Neuronal stem cell (in vitro differentiated cells): ENCODE results near the gene MREG. TPM values are rescaled to one million over a fixed set of nuclear protein-coding genes. Genes with fewer than 3 reads are reported as not detected.
A peak's percentile ranks its signal among the peaks of the same experiment; 100 is the strongest.

Experiments
- DNase-seq: peaks from one replicate; pipeline ENCODE4 v3.0.0-alpha.2; 2013; ENCODE audit warnings: low spot score
- H2AFZ ChIP-seq: one replicate; pipeline ENCODE4 v1.6.1; 2013; ENCODE audit warnings: mild to moderate bottlenecking, low read length, inconsistent platforms
- H2AK5ac ChIP-seq: 2 replicates; pipeline ENCODE4 v1.6.1; 2013; ENCODE audit warnings: low read depth, mild to moderate bottlenecking, inconsistent platforms, low read length, moderate library complexity, mixed read lengths
- H2BK120ac ChIP-seq: 2 replicates; pipeline ENCODE4 v1.6.1; 2013; ENCODE audit warnings: low read depth, mild to moderate bottlenecking, inconsistent platforms, low read length, moderate library complexity, mixed read lengths
- H2BK12ac ChIP-seq: one replicate; pipeline ENCODE4 v1.6.1; 2013; ENCODE audit warnings: low read length, inconsistent platforms
- H2BK15ac ChIP-seq: 2 replicates; pipeline ENCODE4 v1.6.1; 2013; ENCODE audit warnings: mild to moderate bottlenecking, low read length, inconsistent platforms, mixed read lengths
- H2BK5ac ChIP-seq: one replicate; pipeline ENCODE4 v1.6.1; 2013; ENCODE audit warnings: inconsistent platforms, mild to moderate bottlenecking, low read length, moderate library complexity
- H3K14ac ChIP-seq: one replicate; pipeline ENCODE4 v1.6.1; 2013; ENCODE audit warnings: low read length, inconsistent platforms
- H3K18ac ChIP-seq: 2 replicates; pipeline ENCODE4 v1.6.1; 2013; ENCODE audit warnings: low read length, inconsistent platforms
- H3K23ac ChIP-seq: 2 replicates; pipeline ENCODE4 v1.6.1; 2013; ENCODE audit warnings: low read depth, mild to moderate bottlenecking, mixed read lengths, low read length, inconsistent platforms; ENCODE audit not compliant: poor library complexity
- H3K27ac ChIP-seq: replicated peaks from 3 replicates; pipeline ENCODE4 v1.5.1; 2013; ENCODE audit warnings: low read length, inconsistent platforms
- H3K27me3 ChIP-seq, 3 experiments: 2 replicates each; pipeline ENCODE4 v1.6.1; 2013; ENCODE audit warnings: low read length in 3 of 3, mild to moderate bottlenecking in 2 of 3, inconsistent platforms in 1 of 3, low read depth in 1 of 3, mixed read lengths in 1 of 3, moderate library complexity in 1 of 3; ENCODE audit not compliant: control insufficient read depth in 3 of 3, insufficient read depth in 3 of 3
- H3K36me3 ChIP-seq, 2 donors: replicated peaks in 1 of 2; 2 replicates each; pipeline ENCODE4 v1.6.1; 2013; ENCODE audit warnings: low read length in 2 of 2; ENCODE audit not compliant: control insufficient read depth in 2 of 2, insufficient read depth in 2 of 2
- H3K4ac ChIP-seq: 2 replicates; pipeline ENCODE4 v1.6.1; 2013; ENCODE audit warnings: inconsistent platforms, mild to moderate bottlenecking, low read length, moderate library complexity
- H3K4me1 ChIP-seq, 2 donors: 1 replicate in 1 of 2; 2 replicates in 1 of 2; pipeline ENCODE4 v1.6.1; 2013; ENCODE audit warnings: low read length in 2 of 2, low read depth in 1 of 2; ENCODE audit not compliant: control insufficient read depth in 2 of 2, insufficient read depth in 1 of 2
- H3K4me2 ChIP-seq: one replicate; pipeline ENCODE4 v1.6.1; 2013; ENCODE audit warnings: mild to moderate bottlenecking, low read length, inconsistent platforms; ENCODE audit not compliant: insufficient read depth, poor library complexity, severe bottlenecking
- H3K4me3 ChIP-seq, 2 donors: 2 replicates each; pipeline ENCODE4 v1.5.1; 2013; ENCODE audit warnings: low read length in 2 of 2, mild to moderate bottlenecking in 2 of 2, inconsistent platforms in 1 of 2, moderate library complexity in 1 of 2
- H3K79me1 ChIP-seq: one replicate; pipeline ENCODE4 v1.6.1; 2013; ENCODE audit warnings: low read depth, mild to moderate bottlenecking, inconsistent platforms, low read length, moderate library complexity
- H3K9ac ChIP-seq: one replicate; pipeline ENCODE4 v1.6.1; 2013; ENCODE audit warnings: mild to moderate bottlenecking, low read depth, low read length, inconsistent platforms; ENCODE audit not compliant: poor library complexity
- H3K9me3 ChIP-seq, 2 donors: replicated peaks in 1 of 2; 2 replicates each; pipeline versions ENCODE3 to v1.6.1; 2013; ENCODE audit warnings: low read length in 2 of 2, mild to moderate bottlenecking in 2 of 2, inconsistent platforms in 1 of 2, low read depth in 1 of 2, mixed read lengths in 1 of 2, moderate library complexity in 1 of 2; ENCODE audit not compliant: control insufficient read depth in 2 of 2, insufficient read depth in 1 of 2
- H4K8ac ChIP-seq: one replicate; pipeline ENCODE4 v1.6.1; 2013; ENCODE audit warnings: low read depth, mild to moderate bottlenecking, inconsistent platforms, low read length, moderate library complexity
- H4K91ac ChIP-seq: one replicate; pipeline ENCODE4 v1.6.1; 2013; ENCODE audit warnings: low read length, low read depth, mild to moderate bottlenecking, inconsistent platforms; ENCODE audit not compliant: poor library complexity
- WGBS, 2 donors: extraction: QIAGEN DNeasy Blood & Tissue Kit; methylation state at CpG; one replicate each; pipeline ENCODE4 v1.1.7; 2013; ENCODE audit warnings: missing lambda C conversion rate in 2 of 2, mixed read lengths in 1 of 2; ENCODE audit not compliant: insufficient read length in 2 of 2, insufficient replicate concordance in 1 of 2; ENCODE audit errors: extremely low coverage in 2 of 2; 5-methylcytosine and 5-hydroxymethylcytosine counted together
- polyA plus RNA-seq, 2 experiments: library from polyadenylated mRNA; stranded (reverse); fragments of 200-250 nt; gene quantifications; one replicate each; pipeline ENCODE4 v1.2.3, GENCODE V29; 2013

The MREG gene
- 5.0 TPM for polyA plus RNA-seq (2013, experiment 1 of 2)
- polyA plus RNA-seq (2013, experiment 2 of 2) = 5.1 TPM

GRCh38 chr2:216013080-216013909 is at the start of gene MREG:
Gene MREG, minus strand, starts transcription at chr2:216013551. Its CDS starts 224 bp downstream, at chr2:216013327.
- Histone ChIP-seq H4K91ac (no peak within 1 kb of the TSS), H3K4me1 (peaks cover 2 to 14% of the 10 kb centered on the region in 2 donors), H3K9ac (peak within 1 kb of the TSS; percentile 85), H2AK5ac (no peak within 1 kb of the TSS), H3K4ac (no peak within 1 kb of the TSS), H2BK12ac (no peak within 1 kb of the TSS), H3K4me2 (peak within 1 kb of the TSS; percentile 60), H2BK5ac (no peak within 1 kb of the TSS), H3K23ac (no peak within 1 kb of the TSS), H3K36me3 (no peaks in the 10 kb centered on the region), H3K18ac (peak within 1 kb of the TSS; percentile 83), H3K79me1 (no peaks in the 10 kb centered on the region), H2AFZ (peak within 1 kb of the TSS; percentile 99), H2BK15ac (no peak within 1 kb of the TSS), H3K14ac (peak within 1 kb of the TSS; percentile 76), H3K9me3 (no peaks in the 10 kb centered on the region), H3K27ac (no peak within 1 kb of the TSS), H4K8ac (no peak within 1 kb of the TSS), H3K27me3 (no peaks in the 10 kb centered on the region), H3K4me3 (peak within 1 kb of the TSS; percentile 69 to 84), H2BK120ac (no peak within 1 kb of the TSS)
- WGBS, 2 donors = no CpG with 5 or more reads among the region's 70 CpGs
- DNase-seq = peak; percentile 75

GRCh38 chr2:216059233-216059834 is 46.0 kb upstream of the MREG start:
- H3K36me3 ChIP-seq = peaks cover 6 to 27% of the 10 kb centered on the region in 2 donors
- peaks cover 0 to 7% of the 10 kb centered on the region in 2 donors for H3K9me3 ChIP-seq
- H3K27me3 ChIP-seq = no peaks in the 10 kb centered on the region
- H3K23ac ChIP-seq = no peak overlapping the region
- H2BK5ac ChIP-seq = no peak overlapping the region
- no peak overlapping the region for H2AK5ac ChIP-seq
- H2BK12ac ChIP-seq = no peak overlapping the region
- H2BK120ac ChIP-seq = no peak overlapping the region
- H3K18ac ChIP-seq = no peak overlapping the region
- H4K8ac ChIP-seq = no peak overlapping the region
- no peak overlapping the region for H3K4me3 ChIP-seq
- DNase-seq = no peak
- H3K4me1 ChIP-seq = no peaks in the 10 kb centered on the region
- no peak overlapping the region for H3K4ac ChIP-seq
- WGBS, 2 donors = no CpG with 5 or more reads among the region's 5 CpGs
- H3K14ac ChIP-seq = no peak overlapping the region
- no peaks in the 10 kb centered on the region for H3K79me1 ChIP-seq
- H3K4me2 ChIP-seq = no peak overlapping the region
- H2AFZ ChIP-seq = no peak overlapping the region
- H4K91ac ChIP-seq = no peak overlapping the region
- no peak overlapping the region for H2BK15ac ChIP-seq
- H3K27ac ChIP-seq = no peak overlapping the region
- H3K9ac ChIP-seq = no peak overlapping the region

GRCh38 chr2:216057688-216058193 is 44.4 kb upstream of the MREG start:
- Histone ChIP-seq H4K91ac (no peak overlapping the region), H3K4me2 (no peak overlapping the region), H3K27me3 (no peaks in the 10 kb centered on the region), H2BK5ac (no peak overlapping the region), H3K4me1 (no peaks in the 10 kb centered on the region), H2BK120ac (no peak overlapping the region), H3K4ac (no peak overlapping the region), H3K27ac (no peak overlapping the region), H3K9me3 (peaks cover 0 to 7% of the 10 kb centered on the region in 2 donors), H2BK12ac (no peak overlapping the region), H4K8ac (no peak overlapping the region), H2AFZ (no peak overlapping the region), H3K9ac (no peak overlapping the region), H3K18ac (no peak overlapping the region), H3K23ac (no peak overlapping the region), H3K79me1 (no peaks in the 10 kb centered on the region), H2BK15ac (no peak overlapping the region), H3K4me3 (no peak overlapping the region), H3K14ac (no peak overlapping the region), H3K36me3 (peaks cover 3 to 22% of the 10 kb centered on the region in 2 donors), H2AK5ac (no peak overlapping the region)
- no CpG with 5 or more reads among the region's 7 CpGs for WGBS, 2 donors
- no peak for DNase-seq

GRCh38 chr2:216056739-216057138 is 43.4 kb upstream of the MREG start:
- no peaks in the 10 kb centered on the region for H3K79me1 ChIP-seq
- H4K8ac ChIP-seq = no peak overlapping the region
- WGBS, 2 donors = no CpG with 5 or more reads among the region's 3 CpGs
- no peaks in the 10 kb centered on the region for H3K27me3 ChIP-seq
- H3K4me2 ChIP-seq = no peak overlapping the region
- H2BK5ac ChIP-seq = no peak overlapping the region
- peaks cover 3 to 20% of the 10 kb centered on the region in 2 donors for H3K36me3 ChIP-seq
- H4K91ac ChIP-seq = no peak overlapping the region
- H2AK5ac ChIP-seq = no peak overlapping the region
- no peak overlapping the region for H3K9ac ChIP-seq
- no peak overlapping the region for H3K4me3 ChIP-seq
- H3K4me1 ChIP-seq = no peaks in the 10 kb centered on the region
- DNase-seq = no peak
- no peak overlapping the region for H2BK12ac ChIP-seq
- H2AFZ ChIP-seq = no peak overlapping the region
- no peak overlapping the region for H3K4ac ChIP-seq
- H2BK120ac ChIP-seq = no peak overlapping the region
- H3K27ac ChIP-seq = no peak overlapping the region
- H3K9me3 ChIP-seq = peaks cover 0 to 7% of the 10 kb centered on the region in 2 donors
- no peak overlapping the region for H3K18ac ChIP-seq
- H3K14ac ChIP-seq = no peak overlapping the region
- no peak overlapping the region for H2BK15ac ChIP-seq
- H3K23ac ChIP-seq = no peak overlapping the region
